Activated naive CD4-positive, alpha-beta T cell treated with anti-CD3 and anti-CD28 coated beads, Interleukin-2, amount 50 U/mL, for 16 hours (primary cell): Measurements from ENCODE around the gene RUNX2.
A peak's percentile ranks its signal among the peaks of the same experiment; 100 is the strongest.

Experiments
- DNase-seq: peaks from one replicate; pipeline ENCODE4 v3.0.0-alpha.2; 2020

Gene RUNX2

DNA sequence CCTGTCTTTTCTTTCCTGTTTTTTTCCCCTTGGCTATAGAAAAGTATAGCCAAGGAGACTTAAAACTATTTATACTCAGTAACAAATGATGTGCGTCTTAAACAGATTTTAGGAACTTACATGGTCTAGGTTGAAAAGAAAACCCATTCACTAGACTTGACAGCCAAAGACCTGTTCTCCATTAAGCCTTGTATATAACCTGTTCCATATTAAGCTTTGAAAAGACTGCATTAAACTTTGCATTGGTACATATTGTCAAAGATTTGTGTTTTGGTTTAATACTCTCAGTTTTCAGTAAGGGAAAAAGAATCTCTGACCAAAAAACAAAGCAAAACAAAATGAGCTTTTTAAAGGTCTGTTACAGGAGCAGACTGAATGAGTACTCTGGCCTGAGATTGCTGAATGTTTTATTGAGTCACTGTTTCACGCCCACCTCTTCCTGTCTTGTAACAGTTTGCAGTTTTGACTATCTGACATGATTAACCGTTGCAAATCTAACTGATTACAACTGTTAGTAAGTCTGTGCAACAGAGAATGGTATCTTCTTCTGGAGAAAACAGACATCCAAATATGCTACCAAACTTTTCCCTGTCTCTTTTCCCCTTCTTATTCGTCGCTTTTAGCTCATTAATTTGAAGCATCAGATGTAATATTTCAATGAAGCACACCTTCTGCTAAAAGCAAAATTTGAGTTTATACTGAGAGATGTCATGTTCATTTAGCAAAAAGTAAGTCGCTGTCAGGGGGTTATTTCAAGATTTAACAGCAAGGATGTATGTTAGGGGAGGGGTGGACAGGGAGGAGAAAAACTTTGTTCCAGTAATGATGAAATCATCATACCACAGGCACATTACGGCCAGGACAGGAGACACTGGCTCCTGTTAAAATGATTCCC, 108.7 kb downstream of the RUNX2 start:
- DNase-seq, result peak; percentile 38

DNA sequence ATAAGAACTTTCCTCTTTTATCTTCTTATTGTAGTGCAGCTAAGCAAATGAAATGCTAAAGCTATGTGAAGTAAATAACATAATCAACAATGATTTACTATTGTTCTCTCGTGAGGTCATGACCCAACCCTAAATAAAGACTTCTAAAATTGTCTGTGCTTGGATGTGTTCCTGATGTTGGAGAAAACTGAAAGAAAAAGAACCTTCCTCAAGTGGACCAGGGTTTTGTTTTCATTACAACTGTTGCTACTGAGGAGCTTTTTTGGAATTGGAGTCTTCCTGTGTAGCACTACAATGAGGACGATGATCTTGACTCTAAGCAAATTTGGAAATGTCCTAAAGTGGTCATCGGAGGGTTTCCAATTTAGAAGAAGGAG, 109.3 kb downstream of the RUNX2 start:
- no peak for DNase-seq

DNA sequence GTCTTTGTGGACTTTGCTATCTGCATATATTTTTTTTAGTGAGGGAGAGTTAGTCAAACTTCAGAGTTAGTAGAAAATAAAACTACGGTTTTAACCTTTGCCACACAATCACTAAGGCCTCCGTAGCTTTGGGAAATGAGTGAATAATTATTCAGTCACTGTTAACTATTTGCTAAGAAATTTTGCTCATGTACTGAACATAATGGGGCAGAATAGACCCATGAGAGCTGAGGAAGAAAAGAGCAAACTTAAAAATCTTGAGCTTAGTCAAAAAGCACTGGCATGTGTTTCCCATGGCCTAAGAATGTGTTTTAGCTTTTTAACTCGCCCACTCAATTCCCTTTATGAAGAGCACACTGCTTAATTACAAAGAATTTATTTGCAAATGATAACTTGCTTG, 110.0 kb downstream of the RUNX2 start:
- DNase-seq, result no peak

- DNase-seq, result no peak
Measured at GRCh38 chr6:45438849-45439406, 110.8 kb downstream of the RUNX2 start.

DNA sequence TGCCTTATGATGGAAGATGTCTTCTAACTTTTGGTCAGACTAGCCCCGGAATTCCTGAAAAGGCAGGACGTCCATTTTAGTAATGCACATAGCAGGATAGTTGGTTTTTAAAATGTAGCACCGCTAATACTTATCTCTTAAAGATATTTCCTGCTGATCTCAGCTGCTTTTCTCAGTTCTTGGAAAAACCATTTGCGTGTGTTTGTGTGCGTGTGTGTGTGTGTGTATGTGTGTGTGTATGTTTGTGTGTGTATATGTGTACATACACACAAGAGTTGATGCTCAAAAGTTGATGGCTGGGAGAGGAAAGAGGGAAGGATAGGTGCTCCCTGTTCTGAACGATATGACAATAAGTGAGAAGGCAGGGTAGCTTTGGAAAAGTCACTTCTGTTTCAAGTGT, 111.3 kb downstream of the RUNX2 start:
- no peak for DNase-seq

DNA sequence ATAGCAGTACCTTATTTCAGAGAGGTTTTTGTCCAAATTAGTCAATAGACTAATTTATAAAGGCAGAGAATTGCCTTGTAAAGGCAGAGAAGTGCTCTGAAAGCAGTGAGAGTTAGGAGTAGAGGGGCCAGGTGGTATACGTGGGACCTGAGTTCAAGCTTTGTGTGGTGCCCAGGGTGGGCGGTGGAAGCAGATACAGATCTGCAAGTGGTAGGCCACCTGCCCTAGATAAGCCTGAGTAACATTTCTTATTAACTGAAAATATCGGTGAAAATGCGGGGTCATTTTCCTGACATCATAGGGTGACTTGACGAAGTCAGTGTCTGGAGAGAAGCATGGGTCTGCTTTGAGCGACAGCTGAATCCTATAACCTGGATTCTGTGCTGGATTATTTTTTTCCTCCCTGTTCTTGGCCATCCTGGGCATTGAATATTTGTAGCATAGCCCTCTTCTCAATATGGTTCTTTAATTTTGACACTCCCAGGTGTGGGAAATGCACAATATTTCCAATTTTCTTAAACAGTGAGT, 111.8 kb downstream of the RUNX2 start:
- no peak for DNase-seq

- no peak for DNase-seq
Measured at GRCh38 chr6:45441851-45442453, 113.8 kb downstream of the RUNX2 start.

DNA sequence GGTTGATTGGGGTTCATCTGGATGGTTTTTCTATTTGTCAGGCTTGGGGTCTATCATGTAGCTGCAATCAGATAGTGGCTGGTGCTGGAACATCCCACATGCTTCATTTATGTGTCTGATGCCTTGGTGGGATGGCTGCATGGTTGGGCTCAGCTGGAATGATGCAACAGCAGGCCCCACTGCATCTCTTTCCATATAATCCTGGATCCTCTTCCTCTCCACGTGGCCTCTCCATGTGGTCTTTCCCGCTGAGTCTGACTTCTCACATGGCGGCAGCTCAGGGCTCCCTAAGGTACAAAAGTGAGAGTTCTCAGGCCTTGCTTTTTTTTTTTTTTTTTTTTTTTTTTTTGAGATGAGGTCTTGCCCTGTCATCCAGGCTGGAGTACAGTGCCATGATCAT, 114.6 kb downstream of the RUNX2 start:
- no peak for DNase-seq

DNA sequence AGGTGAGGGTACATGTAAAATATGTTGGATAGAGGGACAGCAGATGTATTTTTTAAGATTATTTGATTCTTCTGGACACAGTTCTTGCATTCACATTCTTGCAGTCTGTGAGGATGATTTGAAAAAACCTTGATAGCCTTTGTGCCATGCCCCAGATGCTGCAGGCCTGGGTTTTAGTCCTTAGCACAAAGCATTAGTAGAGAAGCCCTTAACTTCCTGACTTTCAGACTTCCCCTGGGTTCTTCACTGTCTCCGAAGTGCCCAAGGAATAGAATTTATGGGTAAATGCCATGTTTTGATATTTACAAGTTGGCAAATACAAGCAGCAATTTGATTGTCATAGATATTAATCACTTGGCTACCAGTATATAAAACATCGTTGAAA, 117.2 kb downstream of the RUNX2 start:
- no peak for DNase-seq

DNA sequence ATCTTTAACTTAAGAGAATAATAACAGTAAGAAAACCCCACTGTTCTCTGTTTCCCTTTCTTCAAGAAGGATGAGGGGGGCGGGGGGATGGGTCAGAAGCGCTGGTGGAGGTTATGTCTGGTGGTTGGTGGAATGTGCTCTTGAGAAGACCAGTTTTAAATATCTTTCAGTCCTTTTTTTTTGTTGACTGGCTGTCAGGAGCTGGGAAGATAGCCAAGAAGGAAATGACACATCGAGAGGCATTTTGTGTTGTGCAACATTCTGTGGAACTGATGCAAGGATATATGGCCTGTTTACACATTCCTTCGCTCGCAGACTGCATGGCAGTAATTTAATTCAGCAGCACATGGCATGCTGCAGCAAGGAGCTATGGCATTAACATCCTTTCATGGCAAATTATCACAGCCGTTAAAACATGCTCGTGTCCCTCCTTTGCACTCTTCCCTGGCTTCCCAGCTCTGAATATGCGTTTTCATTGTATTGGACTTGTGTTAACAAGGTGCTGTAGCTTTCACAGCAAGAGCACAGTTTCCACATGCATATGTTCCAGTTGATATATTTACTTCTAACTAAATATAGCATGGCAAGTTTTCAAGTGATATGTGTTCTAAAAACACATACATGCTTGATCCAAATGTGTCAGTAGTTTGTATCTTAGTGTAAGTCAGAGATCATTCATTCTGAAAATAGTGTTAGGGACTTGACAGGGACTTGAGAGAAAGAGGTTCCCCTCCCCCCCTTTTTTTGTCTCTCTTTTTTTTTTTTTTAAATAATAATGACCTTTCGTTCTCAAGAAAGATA, 117.8 kb downstream of the RUNX2 start:
- no peak for DNase-seq

DNA sequence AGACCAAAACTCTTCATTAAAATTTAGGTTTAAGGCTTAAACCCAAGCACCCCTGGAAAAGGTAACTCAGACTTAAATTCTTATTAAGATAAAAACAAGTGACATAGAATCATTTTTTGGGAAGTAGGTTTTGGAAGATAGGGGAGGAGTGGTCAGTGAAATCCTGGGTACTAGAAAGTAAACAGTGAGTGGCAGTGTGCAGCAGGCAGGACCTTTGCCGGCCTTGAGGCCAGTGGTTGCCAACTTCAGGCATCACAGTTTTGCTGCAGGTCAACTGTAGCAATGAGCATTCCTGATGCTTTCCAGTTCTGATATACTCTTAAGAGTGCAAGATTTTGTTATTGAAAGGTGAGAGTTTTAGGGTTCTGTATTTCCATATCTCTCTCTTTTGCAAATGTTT, 118.9 kb downstream of the RUNX2 start:
- no peak for DNase-seq

DNA sequence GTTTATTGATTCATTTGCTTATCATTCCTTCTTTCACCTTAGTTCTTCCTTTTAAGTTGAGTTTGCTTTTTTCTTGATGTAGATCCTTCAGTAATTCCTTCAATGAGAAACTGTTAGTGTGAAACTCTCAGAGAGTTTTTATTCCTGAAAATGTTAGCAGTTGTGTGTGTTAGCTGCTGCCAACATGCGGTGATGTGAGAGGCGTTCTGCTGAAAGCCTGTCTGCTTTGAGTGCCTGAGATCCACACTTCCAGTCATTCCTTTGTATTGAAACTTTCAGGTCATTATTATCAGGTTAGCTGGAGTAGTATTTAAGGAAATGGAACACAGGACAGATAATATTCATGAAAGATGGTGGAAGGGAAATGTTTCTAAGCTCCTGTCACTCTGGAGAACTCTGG, 119.6 kb downstream of the RUNX2 start:
- no peak for DNase-seq

DNA sequence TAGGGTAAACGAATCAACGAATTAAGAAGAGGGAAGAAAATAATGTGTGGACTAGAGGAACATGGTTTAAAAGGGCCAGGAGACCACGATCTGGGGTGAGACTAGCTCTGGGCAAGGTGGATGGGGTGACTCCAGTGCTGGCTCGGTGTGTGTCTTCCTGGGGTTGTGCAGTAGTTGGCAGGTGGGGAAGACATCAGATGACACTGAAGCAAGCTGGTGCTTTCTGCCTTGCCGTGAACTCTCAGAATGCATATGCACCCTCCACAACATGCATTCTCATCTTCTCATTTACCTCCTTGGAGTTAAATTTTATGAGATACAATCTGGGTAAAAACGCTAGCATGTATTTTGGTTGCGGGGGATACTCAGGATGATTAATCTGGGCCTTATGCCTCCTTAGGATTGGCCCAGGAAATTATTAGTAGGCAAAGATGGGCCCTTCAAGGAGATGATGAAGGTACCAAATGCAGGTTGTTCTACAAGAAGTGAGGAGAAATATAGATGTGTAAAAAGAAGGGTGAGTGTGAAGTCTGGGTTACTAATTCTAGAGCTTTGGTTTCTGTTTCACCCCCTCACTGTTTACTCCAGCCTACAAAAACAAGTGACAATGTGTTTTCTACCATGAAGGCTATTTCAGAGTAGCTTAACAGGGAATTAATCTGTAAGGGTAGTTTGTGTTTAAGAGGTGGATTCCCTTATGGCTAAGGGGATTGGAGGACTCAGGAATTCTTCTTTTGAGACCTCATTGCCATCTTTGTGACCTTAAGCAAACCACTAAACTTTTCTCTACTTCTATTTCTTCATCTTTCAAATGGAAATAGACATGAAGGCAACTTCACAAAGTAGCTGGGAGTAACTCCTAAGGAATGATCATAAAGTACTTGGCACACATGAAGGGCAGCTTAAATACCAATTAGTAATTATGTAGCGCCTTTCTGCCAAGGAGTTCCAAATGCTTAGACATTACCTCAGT, 120.6 kb downstream of the RUNX2 start:
- DNase-seq, result no peak

GRCh38 chr6:45450132-45450531, 122.0 kb downstream of the RUNX2 start:
- no peak for DNase-seq

GRCh38 chr6:45450831-45451230, 122.7 kb downstream of the RUNX2 start:
- DNase-seq, result no peak

DNA sequence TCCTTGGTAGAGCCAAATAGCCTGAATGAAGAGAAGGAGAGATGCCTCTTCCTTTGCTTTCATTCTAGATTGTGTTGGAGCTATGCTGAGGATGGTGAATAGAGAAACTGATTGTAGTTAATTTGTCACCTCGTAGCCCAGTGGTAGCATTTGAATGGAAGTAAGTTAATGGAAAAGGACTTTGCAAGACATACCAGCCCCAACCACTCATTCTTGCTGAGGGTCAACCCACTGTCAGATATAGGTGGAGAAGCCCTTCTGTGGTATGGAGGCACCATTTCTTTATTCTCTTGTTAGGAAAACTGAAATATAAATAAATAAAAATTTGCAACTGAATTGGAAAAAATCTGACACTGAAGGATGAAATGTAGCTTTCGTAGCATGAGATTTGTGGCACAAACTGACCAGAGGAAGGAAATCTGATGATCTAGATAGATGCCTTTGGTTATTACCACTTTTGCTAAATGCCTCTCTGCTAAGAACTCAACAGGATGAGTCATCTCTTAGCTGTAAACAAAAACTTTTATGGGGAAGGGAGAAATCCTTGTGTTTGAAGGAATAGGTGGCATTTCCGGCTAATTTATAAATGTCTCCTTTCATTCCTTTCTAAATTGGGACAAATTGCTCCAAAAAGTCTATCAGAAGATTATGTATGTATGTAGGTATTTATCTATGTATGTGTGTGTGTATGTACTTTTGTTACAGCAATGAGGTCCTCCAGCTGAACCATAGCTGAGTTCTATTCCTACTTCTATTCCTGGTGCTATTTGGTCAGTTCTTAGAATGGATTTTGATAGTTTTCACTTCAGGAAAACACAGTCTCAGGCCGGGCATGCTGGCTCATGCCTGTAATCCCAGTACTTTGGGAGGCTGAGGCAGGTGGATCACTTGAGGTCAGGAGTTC, 126.1 kb downstream of the RUNX2 start:
- DNase-seq, result no peak

- DNase-seq, result no peak
Measured at GRCh38 chr6:45455408-45455807, 127.3 kb downstream of the RUNX2 start.

- DNase-seq, result no peak
Measured at GRCh38 chr6:45457141-45457540, 129.0 kb downstream of the RUNX2 start.

DNA sequence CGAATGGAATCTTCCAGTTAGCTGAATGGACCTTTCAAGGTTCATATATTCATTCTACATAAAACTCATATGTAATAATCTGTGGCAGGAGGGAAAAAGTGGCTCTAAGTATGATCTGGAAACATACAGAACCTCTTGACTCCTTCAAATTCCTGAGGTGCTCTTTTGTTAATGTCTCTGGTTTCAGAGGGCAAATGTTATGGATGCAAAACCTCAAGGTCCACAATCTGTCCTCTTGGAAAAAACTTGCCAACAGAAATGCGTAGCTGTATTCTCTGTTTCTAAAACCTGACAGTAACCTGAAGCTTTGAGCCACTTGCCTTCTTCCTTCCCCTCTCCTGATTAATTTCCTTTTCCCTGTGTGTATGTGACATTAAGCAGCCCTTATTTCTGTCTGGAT, 130.5 kb downstream of the RUNX2 start:
- DNase-seq, result no peak

GRCh38 chr6:45460166-45460565, 132.0 kb downstream of the RUNX2 start:
- DNase-seq, result no peak

DNA sequence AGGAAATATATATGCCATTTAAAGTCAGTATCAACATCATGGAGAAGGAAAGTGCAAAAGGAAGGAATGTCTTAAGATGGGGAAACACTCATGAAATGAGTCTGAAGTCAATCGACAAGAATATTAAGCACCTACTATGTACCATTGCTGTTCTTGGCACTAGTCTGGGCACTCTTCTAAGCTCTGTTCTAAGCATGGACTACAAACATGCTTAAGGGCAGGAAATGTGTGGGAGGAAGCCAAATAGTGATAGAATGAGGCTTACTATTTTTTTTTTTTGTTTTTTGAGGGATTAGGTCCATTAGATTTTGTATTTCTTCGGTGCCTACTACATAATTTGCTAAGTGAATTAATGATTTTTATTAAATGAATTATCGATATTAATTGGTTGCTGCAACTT, 133.4 kb downstream of the RUNX2 start:
- DNase-seq, result no peak
